B cell (primary cell): Measurements from ENCODE around the gene GLTP. TPM values are rescaled to one million over a fixed set of nuclear protein-coding genes. Genes with fewer than 3 reads are reported as not detected.

ENCODE experiments used
- ATAC-seq: fragments of 200-7000 bp; cut with Tn5 transposase; one replicate; pipeline ENCODE4 v1.10.0; 2021; ENCODE audit warnings: low read depth, mild to moderate bottlenecking, moderate number of reproducible peaks, moderate library complexity
- CTCF ChIA-PET: fragments of 350-600 bp; sonication (Branson Sonifier 250); formaldehyde crosslinking; loops from one replicate; lab custom pipeline; 2021; ENCODE audit warnings: antibody characterized with exemption, inconsistent platforms; lab: Charles Lee
- POLR2A ChIA-PET: fragments of 350-600 bp; sonication (Branson Sonifier 250); formaldehyde crosslinking; loops from one replicate; lab custom pipeline; 2021; ENCODE audit warnings: antibody characterized with exemption; lab: Charles Lee
- DNase-seq: peaks from one replicate; pipeline ENCODE4 v3.0.0; 2013
- H2AFZ ChIP-seq: 2 replicates; pipeline ENCODE4 v1.6.1; 2012; ENCODE audit warnings: mild to moderate bottlenecking, low read depth, low read length; ENCODE audit not compliant: insufficient read depth, poor library complexity, severe bottlenecking
- H3K27ac ChIP-seq, 2 donors: 1 replicate in 1 of 2; 2 replicates in 1 of 2; pipeline ENCODE4 v1.5.1; 2012 to 2013; ENCODE audit warnings: low read length in 2 of 2, mild to moderate bottlenecking in 2 of 2, moderate library complexity in 1 of 2
- H3K27me3 ChIP-seq, 4 experiments: fragments of 200-600 bp in 1 of 4; sonication (generic) in 1 of 4; replicated peaks in 1 of 4; 1 replicate in 2 of 4; 2 replicates in 2 of 4; pipeline versions ENCODE4 v1.6.1 to v1.7.0; 2013 to 2016; ENCODE audit warnings: low read length in 3 of 4, mild to moderate bottlenecking in 2 of 4, mixed read lengths in 1 of 4, moderate library complexity in 1 of 4; ENCODE audit not compliant: insufficient read depth in 4 of 4, control insufficient read depth in 3 of 4; ENCODE audit errors: control extremely low read depth in 1 of 4
- H3K36me3 ChIP-seq, 2 experiments: replicated peaks in 1 of 2; 1 replicate in 1 of 2; 2 replicates in 1 of 2; pipeline versions ENCODE4 v1.6.1 to v1.7.1; 2013; ENCODE audit warnings: low read length in 1 of 2; ENCODE audit not compliant: insufficient read depth in 2 of 2, control insufficient read depth in 1 of 2; ENCODE audit errors: control extremely low read depth in 1 of 2, extremely low read depth in 1 of 2
- H3K4me1 ChIP-seq, 2 donors: fragments of 200-600 bp in 1 of 2; sonication (generic) in 1 of 2; 1 replicate in 1 of 2; 2 replicates in 1 of 2; pipeline versions ENCODE4 v1.5.1 to v1.6.1; 2013 to 2017; ENCODE audit warnings: low read length in 2 of 2; ENCODE audit not compliant: control insufficient read depth in 2 of 2, insufficient read depth in 2 of 2
- H3K4me2 ChIP-seq: replicated peaks from 2 replicates; pipeline ENCODE3; 2012; ENCODE audit warnings: mild to moderate bottlenecking, low read depth, low read length; ENCODE audit not compliant: poor library complexity, severe bottlenecking
- H3K4me3 ChIP-seq, 5 experiments: fragments of 200-600 bp in 1 of 5; sonication (generic) in 1 of 5; 1 replicate in 3 of 5; 2 replicates in 2 of 5; pipeline versions ENCODE4 v1.5.1 to v1.7.0; 2011 to 2016; ENCODE audit warnings: low read length in 4 of 5, mild to moderate bottlenecking in 4 of 5, low read depth in 2 of 5, control low read depth in 1 of 5, moderate library complexity in 1 of 5; ENCODE audit not compliant: insufficient read depth in 1 of 5; ENCODE audit errors: control extremely low read depth in 1 of 5, extremely low read depth in 1 of 5
- H3K79me2 ChIP-seq: fragments of 200-600 bp; sonication (generic); one replicate; pipeline ENCODE4 v1.6.0; 2016; ENCODE audit warnings: low read length; ENCODE audit not compliant: control insufficient read depth, insufficient read depth
- H3K9ac ChIP-seq: fragments of 200-600 bp; sonication (generic); 2 replicates; pipeline ENCODE4 v1.6.1; 2017; ENCODE audit warnings: mild to moderate bottlenecking, low read length, moderate library complexity
- H3K9me3 ChIP-seq, 3 donors: one replicate each; pipeline versions ENCODE4 v1.6.1 to v1.7.1; 2013; ENCODE audit warnings: low read length in 2 of 3; ENCODE audit not compliant: control insufficient read depth in 2 of 3, insufficient read depth in 1 of 3; ENCODE audit errors: control extremely low read depth in 1 of 3
- H4K20me1 ChIP-seq: 2 replicates; pipeline ENCODE4 v1.6.0; 2012; ENCODE audit warnings: mild to moderate bottlenecking, low read length; ENCODE audit not compliant: insufficient read depth, control insufficient read depth, poor library complexity, severe bottlenecking
- H3K27ac Mint-ChIP-seq: one replicate; pipeline ENCODE4 v1.8.0; 2021; ENCODE audit warnings: mixed read lengths
- H3K27me3 Mint-ChIP-seq: one replicate; pipeline ENCODE4 v1.8.0; 2021; ENCODE audit warnings: mixed read lengths
- H3K4me1 Mint-ChIP-seq: one replicate; pipeline ENCODE4 v1.8.0; 2021; ENCODE audit warnings: mixed read lengths
- H3K4me3 Mint-ChIP-seq: one replicate; pipeline ENCODE4 v1.8.0; 2021; ENCODE audit warnings: mixed read lengths
- H3K9me3 Mint-ChIP-seq: one replicate; pipeline ENCODE4 v1.8.0; 2022; ENCODE audit warnings: mixed read lengths; ENCODE audit not compliant: insufficient read depth
- CTCF ChIP-seq: fragments of 200-600 bp; IDR thresholded peaks from one replicate; pipeline ENCODE4 v1.8.0; 2022; ENCODE audit warnings: antibody characterized with exemption, mild to moderate bottlenecking
- EZH2 ChIP-seq: IDR thresholded peaks from 2 replicates; pipeline ENCODE4 v1.6.1; 2012; ENCODE audit warnings: borderline replicate concordance, low read depth, mild to moderate bottlenecking, moderate library complexity, low read length; ENCODE audit not compliant: insufficient read depth, poor library complexity, severe bottlenecking
- WGBS: methylation state at CpG from one replicate; pipeline ENCODE4 v1.1.5; 2013; ENCODE audit warnings: missing lambda C conversion rate; ENCODE audit not compliant: insufficient coverage; 5-methylcytosine and 5-hydroxymethylcytosine counted together
- intact Hi-C: fragments of 100-400 bp; cut with micrococcal nuclease; formaldehyde crosslinking; loops from one replicate; pipeline ENCODE4 v1.10.0; 2022
- polyA plus RNA-seq: library from polyadenylated mRNA; depleted of rRNA; stranded (reverse); fragments of >200 nt; gene quantifications from 2 replicates; pipeline ENCODE4 v1.2.3, GENCODE V29; 2012
- total RNA-seq, 2 donors: library from RNA; stranded (reverse); fragments of 120-200 nt in 1 of 2; gene quantifications; 1 replicate in 1 of 2; 2 replicates in 1 of 2; pipeline versions ENCODE4 v1.2.3 to v1.2.4, GENCODE V29; 2013 to 2022

The GLTP gene
- total and polyA plus RNA-seq, 2 donors (not counting 1 experiment from before 2014, with no cell fraction given) = 18.7 to 24.9 TPM

GRCh38 chr12:109877504-109878246 is 2.7 kb downstream of the GLTP start:
- peaks cover 73% of the 10 kb centered on the region for H3K79me2 ChIP-seq
- ATAC-seq (no peak), DNase-seq (no peak)
- Mint-ChIP-seq H3K4me3 (peak overlapping the region; percentile 55), H3K27me3 (no peaks in the 10 kb centered on the region), H3K9me3 (no peaks in the 10 kb centered on the region), H3K27ac (peak overlapping the region; percentile 11), H3K4me1 (peaks cover 64% of the 10 kb centered on the region)
- no peak overlapping the region for H2AFZ ChIP-seq
- H3K9me3 ChIP-seq = no peaks in the 10 kb centered on the region
- TF ChIP-seq CTCF = no peak
- TF ChIP-seq EZH2 = no peak
- H3K9ac ChIP-seq = no peak overlapping the region
- peaks cover 40 to 46% of the 10 kb centered on the region in 2 donors for H3K4me1 ChIP-seq
- WGBS = 96% methylated on average over 4 of the region's 10 CpGs
- intact Hi-C loops = no loop called here
- no peaks in the 10 kb centered on the region for H3K27me3 ChIP-seq
- POLR2A ChIA-PET = no interaction called here
- H3K4me2 ChIP-seq = no peak overlapping the region
- peaks cover 0 to 1% of the 10 kb centered on the region in 2 experiments for H3K36me3 ChIP-seq
- CTCF ChIA-PET = interaction anchor here (1.2 to 1.4 kb wide), 2 partner anchors 24 to 74 kb away, joined by 4 to 5 read pairs; no protein-coding TSS in a partner anchor
- peaks cover 24% of the 10 kb centered on the region for H4K20me1 ChIP-seq
- H3K4me3 ChIP-seq = no peak overlapping the region
- H3K27ac ChIP-seq = no peak overlapping the region

GRCh38 chr12:109876406-109876805 is 3.9 kb downstream of the GLTP start:
- POLR2A ChIA-PET = interaction anchor here (0.6 kb wide), 1 partner anchor 170 kb away, joined by 6 read pairs; no protein-coding TSS in a partner anchor
- Mint-ChIP-seq H3K4me3 (no peak overlapping the region), H3K4me1 (peaks cover 62% of the 10 kb centered on the region)

More at GRCh38 chr12:109876406-109876805, 3.9 kb downstream of the GLTP start:
- intact Hi-C loops = no loop called here
- peaks cover 5 to 14% of the 10 kb centered on the region in 2 experiments for H3K36me3 ChIP-seq
- TF ChIP-seq EZH2 = no peak
- no peak for TF ChIP-seq CTCF
- peak overlapping the region; percentile 21 for H3K9ac ChIP-seq
- peaks cover 86% of the 10 kb centered on the region for H3K79me2 ChIP-seq
- Mint-ChIP-seq H3K27ac (peak overlapping the region; percentile 73), H3K27me3 (no peaks in the 10 kb centered on the region), H3K9me3 (no peaks in the 10 kb centered on the region)
- H3K4me2 ChIP-seq = peak overlapping the region; percentile 41
- ATAC-seq = no peak
- H3K4me1 ChIP-seq = peaks cover 40 to 46% of the 10 kb centered on the region in 2 donors
- H3K9me3 ChIP-seq = no peaks in the 10 kb centered on the region
- H2AFZ ChIP-seq = no peak overlapping the region
- H3K27ac ChIP-seq = peak overlapping the region; percentile 41 to 70
- peaks cover 24% of the 10 kb centered on the region for H4K20me1 ChIP-seq
- H3K4me3 ChIP-seq = no peak overlapping the region
- CTCF ChIA-PET = interaction anchor here (1.4 kb wide), 1 partner anchor 23 kb away, joined by 5 read pairs; no protein-coding TSS in a partner anchor
- DNase-seq = no peak
- no peaks in the 10 kb centered on the region for H3K27me3 ChIP-seq
